Upper lobe of left lung (tissue), 6 donors: ENCODE data around the gene CHST8. TPM values are rescaled to one million over a fixed set of nuclear protein-coding genes. Genes with fewer than 3 reads are reported as not detected.

Source experiments
- ATAC-seq, 2 donors: fragments of 200-7000 bp; cut with Tn5 transposase; one replicate each; pipeline ENCODE4 v1.9.1; 2022; ENCODE audit warnings: mild to moderate bottlenecking in 2 of 2, moderate library complexity in 2 of 2; ENCODE audit not compliant: low FRiP score in 2 of 2
- DNase-seq, 2 donors: peaks; one replicate each; pipeline ENCODE4 v3.0.0-alpha.2; 2019 to 2020
- H3K27ac ChIP-seq, 4 donors: fragments of 200-600 bp; sonication (generic); one replicate each; pipeline ENCODE4 v1.5.1; 2016 to 2019
- H3K27me3 ChIP-seq, 4 donors: fragments of 200-600 bp; sonication (generic); one replicate each; pipeline ENCODE4 v1.5.1; 2017 to 2019
- H3K36me3 ChIP-seq, 4 donors: fragments of 200-600 bp; sonication (generic); one replicate each; pipeline ENCODE4 v1.5.1; 2016 to 2019
- H3K4me1 ChIP-seq, 4 donors: fragments of 200-600 bp; sonication (generic); one replicate each; pipeline ENCODE4 v1.5.1; 2018 to 2019
- H3K4me3 ChIP-seq, 4 donors: fragments of 200-600 bp; sonication (generic); one replicate each; pipeline ENCODE4 v1.5.1; 2017 to 2019; ENCODE audit warnings: mild to moderate bottlenecking in 2 of 4, moderate library complexity in 1 of 4
- H3K9me3 ChIP-seq, 4 donors: fragments of 200-600 bp; sonication (generic); one replicate each; pipeline ENCODE4 v1.5.1; 2018 to 2019
- CTCF ChIP-seq, 6 experiments: fragments of 450-650 bp in 4 of 6; fragments of 200-600 bp in 2 of 6; sonication (generic) in 2 of 6; IDR thresholded peaks; one replicate each; pipeline ENCODE4 v1.5.1; 2016 to 2019; ENCODE audit warnings: antibody characterized with exemption in 6 of 6
- EP300 ChIP-seq, 4 donors: sonication (generic); formaldehyde crosslinking; IDR thresholded peaks; one replicate each; pipeline ENCODE4 v1.5.1; 2017; ENCODE audit warnings: antibody characterized with exemption in 4 of 4, control low read depth in 2 of 4
- POLR2A ChIP-seq, 4 donors: fragments of 450-650 bp; IDR thresholded peaks; one replicate each; pipeline ENCODE4 v1.5.1; 2016 to 2017; ENCODE audit warnings: antibody characterized with exemption in 4 of 4, mild to moderate bottlenecking in 2 of 4
- POLR2AphosphoS5 ChIP-seq, 2 donors: sonication (generic); formaldehyde crosslinking; IDR thresholded peaks; one replicate each; pipeline ENCODE4 v1.5.1; 2017; ENCODE audit warnings: antibody characterized with exemption in 2 of 2
- WGBS, 2 donors: methylation state at CpG; one replicate each; pipeline ENCODE4 v1.1.5; 2017 to 2018; 5-methylcytosine and 5-hydroxymethylcytosine counted together
- total RNA-seq, 6 donors: library from RNA; depleted of rRNA in 4 of 6; stranded (reverse); fragments of >200 nt in 4 of 6; gene quantifications; one replicate each; pipeline versions ENCODE4 v1.1.0 to v1.2.1, GENCODE V29; 2016 to 2021
- donor health status: DM: no; HTN: no; CAD: no; lungs with moderate emphysema.
- donor health status: DM: no; HTN: yes; CAD: no; lungs with severe emphysema.

Gene CHST8
- total RNA-seq, 6 donors from 2014 or later: 0.46 to 3.1 (median 0.72) TPM; not detected in 2

GRCh38 chr19:33674626-33675367, 53.0 kb downstream of the CHST8 start:
- no peaks in the 10 kb centered on the region for H3K4me1 ChIP-seq
- no peak overlapping the region for H3K27ac ChIP-seq
- H3K9me3 ChIP-seq: no peaks in the 10 kb centered on the region
- ATAC-seq (no peak), DNase-seq (no peak)
- no peaks in the 10 kb centered on the region for H3K27me3 ChIP-seq
- TF ChIP-seq EP300 (IDR thresholded peaks at IDR 0.05) (no peak), CTCF (IDR thresholded peaks at IDR 0.05) (no peak), POLR2AphosphoS5 (IDR thresholded peaks at IDR 0.05) (no peak), POLR2A (IDR thresholded peaks at IDR 0.05) (no peak)
- WGBS, 2 donors: 56 to 71% methylated on average over 10 of the region's 10 CpGs
- no peaks in the 10 kb centered on the region for H3K36me3 ChIP-seq
- H3K4me3 ChIP-seq: no peak overlapping the region

- H3K27me3 ChIP-seq: no peaks in the 10 kb centered on the region
- no peak overlapping the region for H3K27ac ChIP-seq
- TF ChIP-seq POLR2AphosphoS5 (IDR thresholded peaks at IDR 0.05) (no peak), EP300 (IDR thresholded peaks at IDR 0.05) (no peak), POLR2A (IDR thresholded peaks at IDR 0.05) (no peak), CTCF (IDR thresholded peaks at IDR 0.05) (no peak)
- no peak for DNase-seq
- H3K9me3 ChIP-seq: no peaks in the 10 kb centered on the region
- 62 to 76% methylated on average over 4 to 6 of the region's 7 CpGs for WGBS, 2 donors
- no peak for ATAC-seq
- H3K4me1 ChIP-seq: no peaks in the 10 kb centered on the region
- no peaks in the 10 kb centered on the region for H3K36me3 ChIP-seq
- no peak overlapping the region for H3K4me3 ChIP-seq
These were observed 53.9 kb downstream of the CHST8 start for GRCh38 chr19:33675501-33676124.

- no peaks in the 10 kb centered on the region for H3K36me3 ChIP-seq
- H3K4me1 ChIP-seq: no peaks in the 10 kb centered on the region
- no peaks in the 10 kb centered on the region for H3K27me3 ChIP-seq
- 53 to 69% methylated on average over 7 of the region's 7 CpGs for WGBS, 2 donors
- H3K4me3 ChIP-seq: no peak overlapping the region
- H3K27ac ChIP-seq: no peak overlapping the region
- no peak for DNase-seq
- H3K9me3 ChIP-seq: no peaks in the 10 kb centered on the region
- ATAC-seq: no peak
- no peak for TF ChIP-seq CTCF (IDR thresholded peaks at IDR 0.05)
- no peak for TF ChIP-seq EP300 (IDR thresholded peaks at IDR 0.05)
- no peak for TF ChIP-seq POLR2A (IDR thresholded peaks at IDR 0.05)
- no peak for TF ChIP-seq POLR2AphosphoS5 (IDR thresholded peaks at IDR 0.05)
These were observed 55.4 kb downstream of the CHST8 start for GRCh38 chr19:33676999-33677665.

GRCh38 chr19:33677745-33678426, 56.1 kb downstream of the CHST8 start:
- DNase-seq: no peak
- TF ChIP-seq CTCF (IDR thresholded peaks at IDR 0.05) (no peak), POLR2AphosphoS5 (IDR thresholded peaks at IDR 0.05) (no peak), EP300 (IDR thresholded peaks at IDR 0.05) (no peak)
- Histone ChIP-seq H3K27me3 (no peaks in the 10 kb centered on the region), H3K27ac (no peak overlapping the region), H3K9me3 (no peaks in the 10 kb centered on the region), H3K4me3 (no peak overlapping the region), H3K36me3 (no peaks in the 10 kb centered on the region), H3K4me1 (no peaks in the 10 kb centered on the region)
- no peak for ATAC-seq
- 46 to 61% methylated on average over 5 of the region's 5 CpGs for WGBS, 2 donors
